CD4-positive, alpha-beta T cell treated with Interleukin-2 at 100 ng/mL for 4 hours (primary cell): Measurements from ENCODE around the gene C16orf78.

Experiments
- DNase-seq: peaks from one replicate; pipeline ENCODE4 v3.0.0-alpha.2; 2020; ENCODE audit warnings: low spot score

The C16orf78 gene

GRCh38 chr16:49431591-49432290 lies 58.1 kb downstream of the C16orf78 start:
- DNase-seq = no peak

GRCh38 chr16:49434733-49435132 lies 61.1 kb downstream of the C16orf78 start:
- no peak for DNase-seq

GRCh38 chr16:49436181-49436580 lies 62.6 kb downstream of the C16orf78 start:
- DNase-seq = no peak

GRCh38 chr16:49437344-49437743 lies 63.7 kb downstream of the C16orf78 start:
- no peak for DNase-seq

GRCh38 chr16:49439050-49439449 lies 65.4 kb downstream of the C16orf78 start:
- no peak for DNase-seq

- DNase-seq = no peak
These were observed 66.1 kb downstream of the C16orf78 start for GRCh38 chr16:49439676-49440075.

- DNase-seq = no peak
These were observed 66.8 kb downstream of the C16orf78 start for GRCh38 chr16:49440156-49441065.

GRCh38 chr16:49441366-49441780 lies 67.8 kb downstream of the C16orf78 start:
- DNase-seq = peak; percentile 62

- no peak for DNase-seq
These were observed 69.2 kb downstream of the C16orf78 start for GRCh38 chr16:49442805-49443204.

GRCh38 chr16:49443576-49443975 lies 70.0 kb downstream of the C16orf78 start:
- DNase-seq = no peak

GRCh38 chr16:49446805-49447204 lies 73.2 kb downstream of the C16orf78 start:
- DNase-seq = no peak
